HK-2 (cell line): Measurements from ENCODE around the gene TRAK2.
"Not testable (repeated sequence)": the region's sequence is repeated elsewhere in the genome, so short reads cannot be mapped to it uniquely, and the experiment has no call there.

Source experiments
- DNase-seq: peaks from one replicate; pipeline ENCODE4 v3.0.0-alpha.2; 2018; ENCODE audit not compliant: unreplicated experiment

Gene TRAK2

DNA sequence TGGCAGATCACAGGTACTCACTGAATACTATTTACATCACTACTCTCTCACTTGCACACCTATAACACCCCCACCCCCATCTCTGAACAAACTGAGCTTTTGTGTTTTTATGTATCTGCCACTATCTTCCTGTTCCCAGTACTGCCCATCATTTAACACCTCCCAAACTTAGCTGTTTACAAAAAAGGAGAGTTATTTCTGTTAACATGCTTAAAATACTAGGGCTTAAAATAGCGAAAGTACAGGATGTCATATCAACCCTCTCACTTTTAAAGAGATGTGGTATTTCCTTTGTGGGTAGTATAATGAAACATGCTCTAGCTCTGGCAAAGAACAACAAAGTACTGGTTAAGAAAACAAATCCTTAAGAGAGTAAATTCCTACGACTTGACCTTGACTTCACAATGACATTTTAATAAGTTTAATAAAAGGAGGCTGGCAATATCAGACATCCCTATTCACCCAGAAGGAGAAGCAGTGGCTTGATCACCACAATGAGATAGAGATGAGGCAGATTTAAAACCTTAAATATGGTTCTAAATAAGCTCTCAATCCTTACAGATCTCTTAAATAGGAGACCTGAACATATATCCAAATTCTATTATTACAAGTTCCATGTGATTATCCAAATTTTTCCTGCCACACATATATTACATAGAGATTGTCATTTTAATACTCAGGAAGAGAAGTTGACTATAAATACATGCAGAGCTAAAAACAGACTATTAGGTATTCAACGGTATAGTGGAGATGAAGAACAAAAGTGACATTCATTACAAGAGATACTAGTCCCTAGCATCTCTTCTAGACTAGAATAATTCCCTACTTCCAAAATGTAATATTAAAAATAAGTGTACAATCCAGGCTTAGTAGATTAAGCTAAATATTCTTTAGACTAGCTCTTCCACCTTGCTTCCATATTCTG, 36.9 kb downstream of the TRAK2 start:
- DNase-seq: no peak

DNA sequence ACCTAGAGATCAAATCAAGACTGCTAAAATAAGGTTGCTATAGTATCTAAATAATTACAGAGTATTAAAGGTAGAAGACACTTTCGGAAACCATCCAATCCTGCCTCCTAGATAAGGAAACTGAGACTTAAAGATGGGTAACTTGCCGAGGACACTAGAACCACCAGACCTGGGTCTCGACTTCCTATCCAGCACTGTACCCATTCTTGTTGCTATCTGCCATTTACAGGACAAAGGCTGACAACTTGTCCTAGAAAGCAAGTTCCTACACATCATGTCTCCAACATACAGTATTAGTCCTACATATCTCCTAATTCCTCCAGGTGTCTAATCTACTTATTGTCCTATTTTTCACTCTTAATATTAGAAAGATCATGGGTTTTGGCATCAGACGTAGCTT, 37.7 kb downstream of the TRAK2 start:
- DNase-seq: no peak

DNA sequence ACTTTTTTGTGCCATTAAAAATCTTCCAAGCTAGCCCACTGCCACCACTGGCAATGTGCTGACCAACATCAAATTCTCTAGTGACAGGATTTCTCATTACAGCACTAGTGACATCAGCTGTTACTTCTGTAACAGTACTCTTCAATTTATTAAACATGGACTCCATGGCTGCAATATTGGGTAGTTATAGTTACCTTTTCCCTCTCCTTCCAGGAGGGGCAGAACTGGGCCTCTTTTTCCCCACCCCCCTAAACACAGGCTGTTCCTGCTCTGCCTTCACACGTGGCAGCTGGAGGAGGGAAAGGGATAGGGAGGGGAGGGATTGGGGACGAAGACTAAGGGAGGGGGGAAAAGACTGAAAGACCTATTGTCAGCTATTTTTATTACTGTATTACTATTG, 38.1 kb downstream of the TRAK2 start:
- DNase-seq: no peak

DNA sequence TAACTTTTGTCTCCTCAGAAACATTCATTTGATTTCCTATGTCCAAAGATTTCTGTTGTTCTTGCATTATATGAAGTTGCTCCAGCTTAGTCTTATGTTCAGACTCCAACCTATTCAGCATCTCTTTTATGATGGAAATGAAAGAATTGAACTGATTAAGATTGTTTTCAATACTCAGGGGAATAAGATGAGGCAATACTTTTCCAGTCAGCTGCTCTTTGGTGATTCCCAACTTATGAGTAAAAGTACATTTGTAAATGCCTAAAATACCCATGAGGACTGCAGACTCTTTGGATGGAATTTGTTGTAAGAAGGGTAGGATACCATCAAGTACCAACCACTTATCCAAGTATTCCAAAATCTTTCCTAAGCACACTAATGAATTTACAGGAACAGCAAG, 39.8 kb downstream of the TRAK2 start:
- DNase-seq: no peak

DNA sequence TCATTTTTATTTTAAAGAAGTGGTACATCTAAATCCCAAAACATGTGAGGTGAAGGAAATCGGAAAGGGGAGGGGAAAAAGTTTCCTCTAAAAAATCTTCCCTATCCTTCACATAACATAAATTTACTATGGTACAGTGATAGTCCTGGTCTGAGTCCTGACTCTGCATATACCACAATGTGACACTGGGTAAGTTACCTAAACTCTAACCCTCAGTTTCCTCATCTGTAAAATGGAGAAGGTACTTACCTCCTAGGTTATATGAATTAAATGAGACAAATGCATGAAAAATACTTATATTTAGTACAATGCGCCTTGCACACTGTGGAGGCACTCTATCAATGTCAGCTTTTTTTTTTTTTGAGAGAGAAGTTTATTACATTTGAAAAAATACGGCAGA, 42.3 kb downstream of the TRAK2 start:
- no peak for DNase-seq

DNA sequence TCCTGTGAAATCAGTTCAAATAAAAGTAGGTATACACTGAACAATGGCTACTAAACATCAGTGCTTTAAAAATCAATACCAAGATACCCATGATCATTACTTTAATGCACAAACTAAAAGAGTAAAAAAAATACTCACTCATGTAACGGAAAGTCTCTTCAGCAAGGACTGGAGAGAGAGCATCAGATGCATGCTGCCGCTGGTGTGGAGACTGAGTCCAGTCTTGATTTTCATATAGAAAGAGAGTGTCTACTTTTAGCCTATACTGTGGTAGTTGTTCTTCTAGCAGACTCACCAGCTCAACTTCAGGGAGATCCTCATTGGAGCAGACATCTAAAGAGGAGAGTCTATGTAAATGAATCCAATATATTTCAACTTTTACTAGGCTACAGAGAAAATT, 44.0 kb downstream of the TRAK2 start:
- DNase-seq: no peak

DNA sequence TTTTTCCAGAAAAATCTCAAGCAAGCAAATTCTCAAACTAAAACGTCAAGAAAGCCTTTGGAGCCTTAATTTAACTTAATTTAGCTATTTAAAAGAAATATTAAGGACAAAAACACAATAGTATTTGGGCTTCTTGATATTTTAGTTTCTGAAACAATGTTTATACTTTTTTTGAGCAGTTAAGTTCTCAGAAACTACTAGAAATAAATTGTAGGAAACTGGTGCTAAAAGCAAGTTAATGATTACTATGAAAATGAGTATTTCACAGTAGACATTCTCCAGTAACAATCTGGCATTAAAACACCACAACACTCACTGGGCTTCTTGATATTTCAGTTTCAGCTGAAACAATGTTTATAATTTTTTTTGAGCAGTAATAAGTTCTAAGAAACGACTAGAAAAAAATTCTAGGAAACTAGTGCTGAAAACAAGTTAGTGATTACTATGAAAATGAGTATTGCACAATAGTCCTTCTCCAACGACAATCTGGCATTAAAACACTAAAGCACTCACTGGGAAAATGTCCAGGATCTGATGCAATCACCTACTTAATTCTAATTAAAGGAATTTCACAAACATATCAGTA, 45.1 kb downstream of the TRAK2 start:
- no peak for DNase-seq

DNA sequence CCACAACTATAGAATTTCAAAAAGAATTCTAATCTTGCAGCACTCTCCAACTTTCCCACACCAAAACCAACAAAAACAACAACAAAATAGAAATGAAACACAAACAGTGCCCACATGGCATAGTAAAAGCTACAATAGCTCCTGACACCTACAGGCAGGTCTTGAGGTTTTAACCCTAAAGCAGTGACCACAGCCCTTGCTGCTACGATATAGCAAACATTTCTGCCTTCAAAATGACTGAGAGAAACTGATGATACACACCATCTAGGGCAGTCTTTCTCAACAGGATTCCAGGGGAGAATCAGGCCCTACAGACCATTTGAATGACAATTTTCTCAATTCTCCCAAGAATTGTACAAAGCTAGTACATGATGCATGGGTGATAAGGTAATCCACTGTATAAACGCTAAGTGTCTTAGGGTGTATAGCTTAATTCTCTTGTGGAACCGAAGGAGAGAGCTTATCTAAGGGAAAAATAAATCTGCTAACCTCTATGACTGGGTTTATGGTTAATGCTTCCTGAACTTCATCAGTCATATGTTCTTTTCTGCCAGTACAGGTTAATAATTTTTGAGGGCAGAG, 46.5 kb downstream of the TRAK2 start:
- no peak for DNase-seq

DNA sequence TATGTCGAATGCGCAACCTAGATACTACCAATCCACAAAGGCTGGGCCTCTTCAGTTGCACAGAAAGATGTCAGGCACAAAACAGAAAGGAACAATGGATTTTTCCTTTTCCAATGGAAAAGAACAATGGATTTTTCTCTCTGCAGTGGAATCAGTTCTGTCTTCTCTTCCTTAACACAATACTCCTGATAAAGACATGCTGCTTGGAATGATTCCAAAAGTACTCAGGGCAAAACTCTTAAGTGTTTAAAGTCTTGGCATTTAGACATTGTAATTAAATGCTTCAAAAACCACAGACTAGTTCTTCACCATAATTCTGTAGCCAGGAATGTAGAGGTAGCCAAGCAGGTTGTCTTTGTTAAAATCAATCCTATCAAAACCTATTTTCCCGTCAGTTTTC, 47.4 kb downstream of the TRAK2 start:
- no peak for DNase-seq

DNA sequence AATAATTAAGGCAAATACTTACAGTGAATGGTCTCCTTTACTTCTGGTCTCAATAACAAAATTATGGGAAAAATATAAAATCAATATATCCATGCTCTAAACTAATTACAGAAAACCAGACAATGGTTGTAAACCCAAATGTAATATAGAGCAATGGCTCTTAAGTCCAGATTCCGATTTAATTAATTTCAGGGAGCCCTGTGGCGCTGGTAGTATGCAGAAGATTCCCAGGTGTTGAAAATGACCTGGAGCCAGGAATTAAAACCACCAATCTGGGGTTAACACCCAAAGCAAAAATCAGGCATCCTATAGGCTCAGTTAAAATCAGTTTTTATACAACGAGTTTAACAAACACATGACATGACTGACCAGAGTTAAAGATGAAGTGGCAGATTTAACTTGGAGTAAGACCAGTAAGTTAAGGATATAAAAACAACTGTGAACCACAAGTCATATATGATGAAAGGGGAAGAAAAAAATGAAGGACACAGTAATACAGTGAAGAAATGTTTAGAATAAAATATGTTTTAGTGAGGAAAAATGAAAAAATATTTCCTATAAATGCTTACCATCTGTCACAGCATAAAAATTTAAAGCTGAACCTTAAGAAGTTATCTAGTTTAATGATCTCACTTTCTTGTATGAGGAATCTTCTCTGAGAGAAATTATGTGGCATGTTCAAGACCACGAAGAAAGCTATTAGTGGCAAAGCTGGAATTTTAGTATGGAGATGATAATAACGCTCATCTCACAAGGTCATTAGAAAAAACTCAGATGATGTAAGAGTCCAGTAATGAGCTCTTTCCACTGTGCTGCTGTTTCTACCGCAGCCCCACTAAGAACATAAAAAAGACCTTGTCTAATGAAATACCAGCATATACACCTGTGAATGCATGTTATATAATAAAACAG, 48.4 kb downstream of the TRAK2 start:
- DNase-seq: no peak

DNA sequence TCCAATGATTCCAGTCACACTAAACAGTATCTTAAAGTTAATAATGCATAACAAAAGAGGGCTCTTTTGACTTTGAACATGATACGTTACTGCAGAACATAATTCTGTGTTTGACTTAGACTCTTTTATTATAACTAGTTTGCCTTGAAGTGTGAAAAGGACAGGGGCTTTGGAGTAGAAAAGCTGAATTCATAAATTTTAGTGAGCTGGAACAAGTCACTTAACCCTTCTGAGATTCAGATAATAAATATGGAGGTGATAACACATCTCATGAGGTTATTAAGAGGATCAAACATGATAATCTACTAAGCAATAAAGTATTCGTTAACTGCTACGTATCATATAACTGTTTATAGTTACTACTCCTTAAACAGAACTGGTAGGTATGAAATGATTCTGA, 49.4 kb downstream of the TRAK2 start:
- DNase-seq: no peak

DNA sequence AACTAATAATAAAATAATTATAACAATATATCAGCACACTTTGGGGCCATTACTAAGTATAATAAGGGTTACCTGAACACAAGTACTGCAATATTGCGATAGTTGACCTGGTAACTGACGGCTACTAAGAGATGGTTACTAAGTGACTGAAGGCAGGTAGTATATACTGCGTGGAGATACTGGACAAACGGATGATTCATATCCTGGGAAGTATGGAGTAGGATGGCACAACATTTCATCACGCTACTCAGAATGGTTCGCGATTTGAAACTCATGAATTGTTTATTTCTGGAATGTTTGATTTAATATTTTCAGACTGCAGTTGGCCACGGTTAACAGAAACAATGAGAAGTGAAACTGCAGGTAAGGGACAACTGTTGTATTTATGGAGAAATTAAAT, 54.7 kb downstream of the TRAK2 start:
- no peak for DNase-seq

DNA sequence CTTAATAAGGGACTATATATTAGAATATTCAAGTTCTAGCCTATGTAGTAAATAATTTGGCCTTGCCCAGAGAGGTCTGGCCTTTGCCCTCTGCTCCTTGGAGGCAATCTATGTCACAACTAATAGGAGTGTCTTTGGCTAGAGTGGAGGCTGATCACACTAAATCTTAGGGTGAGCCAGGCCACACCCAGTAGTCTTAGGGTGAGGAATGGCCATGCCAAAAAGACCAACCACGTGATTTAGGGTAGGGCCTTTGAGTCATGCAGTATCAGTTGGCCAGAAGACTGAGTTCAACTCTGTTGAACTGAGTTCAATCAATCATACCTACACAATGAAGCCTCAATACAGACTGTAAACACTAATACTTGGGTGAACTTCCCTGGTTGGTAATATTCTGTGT, 68.1 kb downstream of the TRAK2 start:
- DNase-seq: no peak

DNA sequence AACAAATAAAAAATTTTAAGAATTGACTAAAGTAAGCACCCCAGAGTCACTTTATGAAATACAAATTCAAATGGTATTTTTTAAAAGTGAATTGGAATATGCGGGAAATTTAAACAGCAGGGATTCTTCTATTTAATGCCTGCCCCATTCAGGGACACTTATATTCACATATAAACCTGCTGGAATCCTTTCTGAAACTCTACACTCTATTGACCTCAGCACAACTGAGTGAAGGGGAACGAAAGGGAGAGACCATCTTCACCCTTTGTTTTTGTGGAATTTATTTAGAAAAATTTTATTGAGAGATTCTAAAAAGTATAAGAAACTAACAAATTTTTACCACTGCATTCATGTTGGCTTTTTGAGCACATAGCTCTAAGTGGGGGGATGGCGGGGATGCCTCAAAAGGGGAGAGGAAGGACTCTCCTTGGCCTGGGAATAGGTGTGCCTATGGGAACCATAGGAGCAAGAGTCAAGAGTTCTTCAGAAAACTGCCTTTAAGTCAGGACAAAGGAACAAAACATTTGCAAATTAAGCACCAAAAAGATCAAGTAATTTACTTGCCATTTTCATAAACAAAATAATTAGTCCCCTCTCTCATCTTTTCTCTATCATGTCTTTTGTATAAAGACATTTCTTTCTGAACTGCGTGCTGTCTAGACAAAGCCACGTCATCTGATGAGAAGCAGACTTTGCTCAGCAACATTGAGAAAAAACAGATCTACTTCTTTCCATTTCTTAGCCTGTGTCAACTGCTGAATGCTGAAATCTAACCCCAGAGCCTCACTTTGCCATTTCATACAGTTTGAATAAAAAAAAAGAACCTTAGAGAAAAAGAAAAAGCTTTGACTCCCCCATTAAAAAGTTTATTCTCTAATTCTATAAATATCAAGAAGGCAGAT, 72.5 kb downstream of the TRAK2 start:
- DNase-seq: no peak

DNA sequence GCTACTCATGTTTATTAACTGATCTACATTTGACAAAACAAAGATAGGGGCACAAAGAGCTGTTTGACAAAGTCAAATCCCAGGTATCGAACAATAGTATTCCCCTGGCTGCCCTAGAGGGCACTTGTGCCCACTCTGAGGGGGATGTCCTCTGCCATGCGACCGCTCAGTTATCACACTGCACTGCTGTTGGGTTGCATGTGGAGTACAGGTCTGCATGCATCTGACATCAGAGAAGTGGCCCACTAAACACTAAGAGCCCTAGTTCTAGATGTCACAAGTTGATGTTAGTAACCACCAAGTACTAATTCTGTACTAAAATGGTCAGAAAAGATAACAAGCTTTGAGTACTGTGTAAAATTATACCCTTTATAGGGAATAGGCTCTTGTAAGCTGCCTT, 74.0 kb downstream of the TRAK2 start:
- no peak for DNase-seq

DNA sequence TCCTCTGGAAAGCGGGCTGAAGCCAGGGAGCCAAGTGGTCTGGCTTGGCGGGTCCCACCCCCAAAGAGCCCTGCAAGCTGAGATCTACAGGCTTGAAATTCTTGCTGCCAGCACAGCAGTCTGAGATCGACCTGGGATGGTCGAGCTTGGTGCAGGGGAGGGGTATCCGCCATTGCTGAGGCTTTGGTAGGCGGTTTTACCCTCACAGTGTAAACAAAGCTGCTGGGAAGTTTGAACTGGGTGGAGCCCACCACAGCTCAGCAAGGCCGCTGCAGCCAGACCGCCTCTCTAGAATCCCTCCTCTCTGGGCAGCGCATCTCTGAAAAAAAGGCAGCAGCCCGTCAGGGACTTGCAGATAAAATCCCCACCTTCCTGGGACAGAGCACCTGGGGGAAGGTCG, 81.5 kb downstream of the TRAK2 start:
- no peak for DNase-seq

DNA sequence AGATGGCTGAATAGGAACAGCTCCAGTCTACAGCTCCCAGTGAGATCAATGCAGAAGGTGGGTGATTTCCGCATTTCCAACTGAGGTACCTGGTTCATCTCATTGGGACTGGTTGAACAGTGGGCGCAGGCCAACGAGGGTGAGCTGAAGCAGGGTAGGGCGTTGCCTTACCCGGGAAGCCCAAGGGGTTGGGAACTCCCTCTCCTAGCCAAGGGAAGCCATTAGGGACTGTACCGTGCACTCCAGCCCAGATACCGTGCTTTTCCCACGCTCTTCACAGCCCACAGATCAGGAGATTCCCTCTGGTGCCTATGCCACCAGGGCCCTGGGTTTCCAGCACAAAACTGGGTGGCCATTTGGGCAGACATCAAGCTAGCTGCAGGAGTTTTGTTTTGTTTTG, 81.9 kb downstream of the TRAK2 start:
- DNase-seq: not testable (repeated sequence)

DNA sequence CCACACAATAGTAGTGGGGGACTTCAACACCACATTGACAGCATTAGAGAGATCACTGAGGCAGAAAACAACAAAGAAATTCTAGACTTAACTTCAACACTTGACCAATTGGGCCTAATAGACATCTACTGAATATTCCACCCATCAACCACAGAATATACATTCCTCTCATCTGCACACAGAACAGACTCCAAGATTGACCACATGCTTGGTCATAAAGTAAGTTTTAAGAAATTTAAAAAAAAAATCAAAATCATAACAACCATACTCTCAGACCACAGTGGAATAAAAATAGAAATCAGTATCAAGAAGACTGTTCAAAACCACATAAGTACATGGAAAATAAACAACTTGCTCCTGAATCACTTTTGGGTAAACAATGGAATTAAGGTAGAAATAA, 85.1 kb downstream of the TRAK2 start:
- DNase-seq: no peak

DNA sequence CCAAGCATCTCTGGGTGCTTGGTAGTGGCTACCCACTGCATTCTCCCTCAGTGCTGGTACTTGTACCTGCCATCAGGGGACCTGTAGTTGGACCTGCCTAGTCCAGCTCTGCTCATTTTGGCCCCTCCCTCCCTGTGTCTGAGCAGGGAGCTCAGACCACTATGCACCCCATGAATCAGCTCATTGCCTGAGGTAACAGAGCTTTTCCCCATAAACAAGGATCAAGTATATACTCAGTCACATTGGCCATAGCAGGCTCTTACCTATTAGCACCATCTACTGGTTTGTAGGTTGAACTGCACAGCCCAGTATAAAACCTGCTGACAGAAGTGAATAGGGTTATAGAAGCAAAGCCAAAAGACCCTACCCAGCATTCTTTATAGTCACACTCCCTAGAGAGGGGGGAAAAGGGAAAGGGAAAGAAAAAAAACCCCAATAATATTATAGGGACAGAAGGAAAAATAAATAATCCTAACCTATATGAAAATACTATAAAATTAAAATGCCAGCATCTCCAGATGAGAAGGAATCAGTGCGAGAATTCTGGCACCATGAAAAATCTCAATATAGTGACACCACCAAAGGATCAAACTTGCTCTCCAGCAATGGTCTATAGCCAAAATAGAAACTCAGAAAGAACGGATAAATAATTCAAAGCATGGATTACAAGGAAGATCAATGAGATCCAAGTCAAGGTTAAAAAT, 87.2 kb downstream of the TRAK2 start:
- peak; percentile 14 for DNase-seq

DNA sequence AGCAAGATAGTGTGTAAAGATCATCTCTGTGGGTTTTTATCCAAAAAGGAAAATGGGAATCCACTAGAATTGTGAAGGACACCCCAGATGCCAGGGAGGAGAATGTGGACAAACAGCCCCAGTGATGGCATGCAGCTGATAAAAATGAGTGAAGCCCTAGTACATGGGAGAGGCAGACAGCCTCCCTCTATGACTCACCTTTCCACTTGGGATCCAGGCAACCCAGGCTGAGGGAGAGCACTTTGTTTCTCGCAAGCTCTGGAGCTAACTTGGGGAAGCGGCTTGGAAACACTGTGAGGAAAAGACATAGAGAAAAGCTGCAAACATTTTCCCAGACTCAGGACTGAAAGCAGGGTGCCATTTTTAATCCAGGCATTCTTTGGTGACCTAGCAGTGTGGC, 88.9 kb downstream of the TRAK2 start:
- no peak for DNase-seq
